Effector memory CD4-positive, alpha-beta T cell (primary cell): ENCODE data around the gene BARX2.

Experiments used
- DNase-seq, 3 donors: peaks; one replicate each; pipeline ENCODE4 v3.0.0-alpha.2; 2020
- H3K27ac ChIP-seq: 2 replicates; pipeline ENCODE4 v1.7.0; 2013; ENCODE audit warnings: mild to moderate bottlenecking, low read length, moderate library complexity; ENCODE audit not compliant: insufficient read depth, poor library complexity, severe bottlenecking
- H3K27me3 ChIP-seq: replicated peaks from 2 replicates; pipeline ENCODE4 v1.7.0; 2013; ENCODE audit warnings: mild to moderate bottlenecking, low read length; ENCODE audit not compliant: insufficient read depth, control insufficient read depth, poor library complexity, severe bottlenecking
- H3K36me3 ChIP-seq: 2 replicates; pipeline ENCODE4 v1.7.0; 2013; ENCODE audit warnings: mild to moderate bottlenecking, low read length, moderate library complexity; ENCODE audit not compliant: control insufficient read depth, insufficient read depth
- H3K4me1 ChIP-seq: 2 replicates; pipeline ENCODE4 v1.7.0; 2013; ENCODE audit warnings: low read length, mild to moderate bottlenecking; ENCODE audit not compliant: control insufficient read depth, insufficient read depth, poor library complexity, severe bottlenecking
- H3K4me3 ChIP-seq: 2 replicates; pipeline ENCODE4 v1.7.0; 2013; ENCODE audit warnings: low read length, low read depth, mild to moderate bottlenecking; ENCODE audit not compliant: insufficient read depth, poor library complexity, severe bottlenecking
- H3K9me3 ChIP-seq: 2 replicates; pipeline ENCODE4 v1.7.0; 2013; ENCODE audit warnings: mild to moderate bottlenecking, low read length, moderate library complexity; ENCODE audit not compliant: control insufficient read depth

The BARX2 gene

GRCh38 chr11:129384415-129384814 is 8.8 kb downstream of the BARX2 start:
- no peaks in the 10 kb centered on the region for H3K4me1 ChIP-seq
- no peaks in the 10 kb centered on the region for H3K27me3 ChIP-seq
- DNase-seq = no peak

GRCh38 chr11:129385801-129386200 is 10.2 kb downstream of the BARX2 start:
- no peak for DNase-seq
- no peaks in the 10 kb centered on the region for H3K27me3 ChIP-seq
- no peaks in the 10 kb centered on the region for H3K9me3 ChIP-seq
- no peak overlapping the region for H3K4me3 ChIP-seq
- H3K4me1 ChIP-seq = no peaks in the 10 kb centered on the region
- no peaks in the 10 kb centered on the region for H3K36me3 ChIP-seq
- no peak overlapping the region for H3K27ac ChIP-seq

More at GRCh38 chr11:129384415-129384814, 8.8 kb downstream of the BARX2 start:
- Histone ChIP-seq H3K4me3 (no peak overlapping the region), H3K27ac (no peak overlapping the region), H3K36me3 (no peaks in the 10 kb centered on the region), H3K9me3 (no peaks in the 10 kb centered on the region)

GRCh38 chr11:129386795-129387397 is 11.2 kb downstream of the BARX2 start:
- Histone ChIP-seq H3K9me3 (no peaks in the 10 kb centered on the region), H3K27me3 (no peaks in the 10 kb centered on the region)
- DNase-seq = no peak

GRCh38 chr11:129387434-129387833 is 11.8 kb downstream of the BARX2 start:
- H3K36me3 ChIP-seq = no peaks in the 10 kb centered on the region
- H3K4me1 ChIP-seq = no peaks in the 10 kb centered on the region
- DNase-seq = no peak
- no peak overlapping the region for H3K4me3 ChIP-seq
- no peaks in the 10 kb centered on the region for H3K9me3 ChIP-seq
- H3K27me3 ChIP-seq = no peaks in the 10 kb centered on the region
- H3K27ac ChIP-seq = no peak overlapping the region

More at GRCh38 chr11:129386795-129387397, 11.2 kb downstream of the BARX2 start:
- H3K4me1 ChIP-seq = no peaks in the 10 kb centered on the region
- no peak overlapping the region for H3K27ac ChIP-seq
- H3K4me3 ChIP-seq = no peak overlapping the region
- no peaks in the 10 kb centered on the region for H3K36me3 ChIP-seq

GRCh38 chr11:129388824-129389223 is 13.2 kb downstream of the BARX2 start:
- no peaks in the 10 kb centered on the region for H3K36me3 ChIP-seq
- no peaks in the 10 kb centered on the region for H3K4me1 ChIP-seq
- no peak for DNase-seq
- no peaks in the 10 kb centered on the region for H3K27me3 ChIP-seq
- no peak overlapping the region for H3K27ac ChIP-seq
- no peaks in the 10 kb centered on the region for H3K9me3 ChIP-seq
- no peak overlapping the region for H3K4me3 ChIP-seq

- Histone ChIP-seq H3K36me3 (no peaks in the 10 kb centered on the region), H3K27ac (no peak overlapping the region), H3K27me3 (no peaks in the 10 kb centered on the region), H3K9me3 (no peaks in the 10 kb centered on the region), H3K4me1 (no peaks in the 10 kb centered on the region), H3K4me3 (no peak overlapping the region)
- DNase-seq = no peak
Observed at GRCh38 chr11:129390303-129390821, 14.7 kb downstream of the BARX2 start.

GRCh38 chr11:129391360-129391759 is 15.7 kb downstream of the BARX2 start:
- no peak overlapping the region for H3K4me3 ChIP-seq
- H3K9me3 ChIP-seq = no peaks in the 10 kb centered on the region
- H3K36me3 ChIP-seq = no peaks in the 10 kb centered on the region
- H3K4me1 ChIP-seq = no peaks in the 10 kb centered on the region
- no peaks in the 10 kb centered on the region for H3K27me3 ChIP-seq
- DNase-seq = no peak
- no peak overlapping the region for H3K27ac ChIP-seq

GRCh38 chr11:129391821-129392220 is 16.2 kb downstream of the BARX2 start:
- Histone ChIP-seq H3K36me3 (no peaks in the 10 kb centered on the region), H3K4me3 (no peak overlapping the region), H3K27ac (no peak overlapping the region), H3K4me1 (no peaks in the 10 kb centered on the region), H3K27me3 (no peaks in the 10 kb centered on the region), H3K9me3 (no peaks in the 10 kb centered on the region)
- no peak for DNase-seq

GRCh38 chr11:129392995-129393394 is 17.3 kb downstream of the BARX2 start:
- Histone ChIP-seq H3K4me3 (no peak overlapping the region), H3K36me3 (no peaks in the 10 kb centered on the region), H3K27me3 (no peaks in the 10 kb centered on the region), H3K9me3 (no peaks in the 10 kb centered on the region), H3K27ac (no peak overlapping the region), H3K4me1 (no peaks in the 10 kb centered on the region)
- DNase-seq = no peak

GRCh38 chr11:129394709-129395108 is 19.1 kb downstream of the BARX2 start:
- Histone ChIP-seq H3K4me3 (no peak overlapping the region), H3K4me1 (no peaks in the 10 kb centered on the region), H3K27me3 (no peaks in the 10 kb centered on the region), H3K9me3 (no peaks in the 10 kb centered on the region), H3K36me3 (no peaks in the 10 kb centered on the region), H3K27ac (no peak overlapping the region)
- DNase-seq = no peak
